Islet precursor cell (in vitro differentiated cells): ENCODE data around the gene SCFD2.

ENCODE experiments used
- DNase-seq: peaks from one replicate; pipeline ENCODE4 v3.0.0-alpha.2; 2018

SCFD2 gene

DNA sequence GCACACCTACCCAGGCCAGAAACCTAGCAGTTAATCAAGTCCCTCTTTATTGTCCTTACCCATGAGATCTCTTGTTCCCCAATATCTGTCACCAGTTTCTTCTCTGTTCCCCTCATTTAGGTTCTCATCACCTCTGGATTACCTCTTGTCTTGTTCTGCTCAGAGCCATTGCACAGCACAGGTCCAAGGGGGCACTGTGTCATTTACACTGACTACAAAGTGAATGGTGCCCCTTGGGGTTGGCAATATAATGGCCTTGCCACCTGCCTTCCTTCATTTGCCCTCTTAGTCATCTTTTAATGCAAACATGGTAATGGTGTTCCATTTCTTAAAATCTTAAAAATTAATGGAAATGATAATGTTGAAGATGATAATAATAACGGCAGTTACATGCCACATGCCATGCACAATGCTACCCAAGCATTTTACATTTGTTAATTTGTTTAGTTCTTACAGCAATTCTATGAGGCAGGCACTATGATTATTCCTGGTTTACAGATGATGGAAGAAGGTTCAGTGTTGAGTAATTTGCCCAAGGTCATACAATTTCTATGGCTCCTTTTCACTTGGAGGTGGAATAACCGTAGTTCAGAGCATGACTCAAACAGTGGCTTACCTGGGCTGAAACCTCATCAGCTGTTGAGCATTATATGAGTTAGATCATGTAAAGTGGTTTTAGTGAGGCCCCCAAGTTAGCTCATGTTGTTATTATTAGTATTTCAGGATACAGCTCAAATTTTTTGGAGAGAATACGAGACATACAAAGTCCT lies 385.9 kb downstream of the SCFD2 start:
- DNase-seq: no peak

DNA sequence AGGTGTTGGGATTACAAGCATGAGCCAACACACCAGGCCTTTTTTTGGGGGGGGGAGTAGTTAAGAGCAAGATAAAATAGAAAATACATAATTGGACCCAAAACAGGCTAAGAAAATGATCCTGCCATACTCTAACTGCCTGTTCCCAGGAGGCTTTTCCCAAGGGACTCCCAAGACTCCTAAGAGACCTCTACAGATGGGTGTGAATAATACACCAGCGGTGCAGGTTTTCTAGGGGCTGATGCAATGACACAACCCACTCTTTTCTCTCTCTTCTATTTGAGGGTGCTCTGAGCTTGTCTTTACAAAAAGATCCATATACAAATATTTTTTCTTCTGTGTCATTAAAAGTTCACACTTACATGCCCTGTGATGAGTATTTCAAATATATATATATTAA lies 386.8 kb downstream of the SCFD2 start:
- DNase-seq: no peak

DNA sequence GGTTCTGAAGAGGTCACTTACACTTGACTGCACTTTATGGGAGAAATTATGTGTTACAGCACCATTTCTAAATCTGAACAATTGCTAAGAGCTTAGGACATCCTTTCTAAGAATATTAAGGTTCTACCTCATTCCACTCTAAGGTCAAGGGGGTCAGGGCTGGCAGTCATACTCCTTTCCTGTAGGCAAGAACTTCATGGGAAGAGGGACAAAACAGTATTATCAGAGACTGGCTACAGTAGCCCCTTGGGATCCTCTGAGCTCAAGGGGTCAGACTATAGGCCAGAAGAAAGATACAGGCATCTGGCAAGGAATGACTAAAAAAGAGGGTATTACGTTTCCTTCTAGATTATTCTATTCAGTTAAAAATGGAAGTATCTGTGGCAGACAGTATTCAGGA lies 388.6 kb downstream of the SCFD2 start:
- DNase-seq: no peak

DNA sequence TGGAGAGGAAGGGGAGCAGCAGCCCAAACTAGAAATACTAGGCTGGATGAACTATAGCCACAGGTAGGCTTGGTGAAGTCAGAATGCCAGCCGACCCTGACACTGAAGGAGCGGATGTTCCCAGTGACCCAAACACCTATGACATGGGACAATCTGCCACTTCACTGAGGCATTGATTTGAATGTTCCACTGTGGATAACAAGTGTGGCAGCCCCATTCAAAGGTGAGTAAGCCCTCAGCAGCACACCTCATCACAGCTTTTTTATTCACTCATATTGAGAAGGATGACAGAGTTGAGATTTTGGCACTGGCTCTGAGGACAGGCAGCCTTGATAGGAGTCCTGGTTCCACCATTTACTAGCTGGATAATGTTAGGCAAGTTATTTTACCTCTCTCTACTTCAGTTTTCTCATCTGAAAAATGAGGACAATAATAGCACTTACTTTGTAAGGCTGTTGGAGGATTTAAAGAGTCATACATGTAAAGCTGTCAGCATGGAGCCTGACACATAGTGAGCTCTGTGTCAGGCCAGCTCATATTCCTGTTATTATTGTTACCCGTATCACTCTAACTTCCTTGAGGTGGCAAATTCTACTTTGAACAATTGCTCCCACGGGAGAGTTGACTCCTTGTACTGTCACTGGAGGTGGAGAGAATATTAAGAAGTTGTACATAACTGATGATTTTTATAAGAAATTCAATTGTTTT lies 389.2 kb downstream of the SCFD2 start:
- no peak for DNase-seq

DNA sequence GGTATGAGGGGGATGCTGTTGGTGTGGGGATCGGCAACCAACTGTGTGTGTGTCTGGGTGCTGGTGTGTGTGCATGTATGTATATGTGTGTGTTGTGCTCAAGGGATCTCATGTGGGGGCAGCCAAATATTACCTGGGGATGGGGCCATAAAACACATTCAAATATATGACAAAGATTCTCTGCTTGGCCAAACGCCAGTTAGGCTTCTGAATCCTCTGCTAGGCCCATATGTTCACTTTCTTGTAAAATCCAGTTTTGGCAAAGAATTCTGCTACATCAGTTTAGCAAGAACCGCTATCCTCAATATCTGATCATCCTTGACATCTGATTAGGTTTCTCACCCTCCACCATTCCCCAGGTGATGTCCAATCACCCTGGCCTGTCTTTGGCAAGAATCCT lies 397.2 kb downstream of the SCFD2 start:
- no peak for DNase-seq

DNA sequence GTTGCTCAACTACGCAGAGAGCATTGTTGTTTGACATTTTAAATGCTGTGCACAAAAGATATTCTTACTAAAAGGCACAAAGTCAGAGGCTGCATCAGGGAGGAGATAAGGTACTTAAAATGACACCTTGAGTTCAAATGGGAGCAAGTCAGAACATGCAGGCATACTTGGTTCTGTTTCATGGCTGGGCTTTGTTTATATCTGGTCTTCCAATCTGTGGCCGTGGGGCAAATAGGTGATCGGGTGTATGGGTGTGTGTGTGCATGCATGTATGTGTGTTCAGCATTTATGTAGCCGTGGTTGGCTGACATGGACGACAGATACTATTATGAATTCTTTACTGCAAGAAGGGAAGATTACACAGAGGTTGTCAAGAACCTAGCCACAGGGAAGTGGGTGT lies 397.6 kb downstream of the SCFD2 start:
- no peak for DNase-seq

DNA sequence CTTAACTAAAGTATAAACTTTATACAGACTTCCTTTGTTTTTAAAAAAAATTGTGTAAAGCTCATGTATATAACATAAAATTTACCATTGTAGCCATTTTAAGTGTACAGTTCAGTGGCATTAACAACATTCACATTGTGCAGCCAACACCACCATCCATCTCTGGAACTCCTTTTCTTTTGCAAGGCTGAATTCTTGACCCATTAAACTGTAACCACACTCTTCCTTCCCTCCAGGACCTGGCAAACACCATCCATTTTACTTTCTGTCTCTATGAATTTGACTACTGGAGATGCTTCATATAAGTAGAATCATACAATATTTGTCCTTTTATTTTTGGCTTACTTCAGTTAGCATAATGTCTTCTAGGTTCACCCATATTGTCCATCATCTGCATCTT lies 399.1 kb downstream of the SCFD2 start:
- DNase-seq: no peak

DNA sequence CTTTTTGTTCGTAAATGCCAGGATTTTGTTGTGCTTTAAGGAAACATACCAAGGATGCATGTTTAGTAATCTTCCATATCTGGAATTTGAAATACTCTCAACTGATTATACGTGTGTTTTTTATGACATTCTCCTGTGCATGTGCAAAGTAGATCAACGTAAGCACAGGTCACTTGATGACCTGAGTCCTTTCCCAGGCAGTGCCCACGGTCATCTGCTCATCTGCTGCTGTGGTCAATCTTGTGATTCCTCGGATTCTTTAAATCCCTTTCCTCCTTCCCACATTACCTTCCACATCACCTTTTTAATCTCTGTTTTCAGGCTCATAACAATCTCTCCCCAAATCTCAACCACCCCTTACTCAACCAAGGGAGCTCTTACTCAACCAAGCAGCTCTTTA lies 399.7 kb downstream of the SCFD2 start:
- no peak for DNase-seq

DNA sequence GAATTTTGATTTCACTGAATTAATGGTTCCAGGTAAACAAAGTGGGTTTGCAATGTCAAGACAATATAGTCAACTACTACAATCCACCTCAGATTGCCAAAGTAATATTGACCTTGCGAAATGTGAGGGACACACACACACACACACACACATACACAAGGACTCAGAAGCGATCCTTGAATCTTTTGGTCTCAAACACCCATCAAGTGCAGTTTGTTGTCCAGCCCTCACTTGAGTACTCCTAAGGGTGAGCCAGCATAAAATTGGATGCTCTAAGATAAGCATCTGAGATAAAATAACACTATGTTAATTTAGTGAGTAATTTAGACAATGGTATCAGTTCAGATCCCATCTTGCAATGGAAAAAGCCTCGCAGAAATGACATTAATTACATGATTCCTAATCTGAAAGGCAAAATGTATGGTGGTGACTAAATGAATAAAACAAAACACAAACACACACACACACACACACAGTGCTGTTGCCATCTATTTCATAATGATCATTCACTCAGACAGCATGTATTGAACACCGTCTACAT lies 401.2 kb downstream of the SCFD2 start:
- no peak for DNase-seq

DNA sequence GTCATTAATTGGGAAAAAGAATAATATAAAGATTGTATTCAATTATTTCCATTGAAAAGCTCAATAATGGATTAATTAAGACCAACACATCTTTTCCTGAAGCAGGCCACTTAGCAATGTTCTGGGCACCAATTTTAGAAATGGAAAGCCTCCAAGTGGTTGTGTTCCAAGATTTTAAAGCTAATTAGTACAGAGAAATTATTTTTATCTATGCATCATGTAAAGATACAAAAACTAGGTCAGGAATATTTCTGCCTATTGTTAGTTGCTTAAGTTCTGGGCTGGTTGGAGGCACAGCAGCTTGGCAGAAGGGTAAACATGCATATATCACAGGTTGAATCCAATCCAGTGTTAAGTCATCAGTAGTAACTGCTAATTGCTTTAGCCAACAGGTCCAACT lies 401.9 kb downstream of the SCFD2 start:
- no peak for DNase-seq

DNA sequence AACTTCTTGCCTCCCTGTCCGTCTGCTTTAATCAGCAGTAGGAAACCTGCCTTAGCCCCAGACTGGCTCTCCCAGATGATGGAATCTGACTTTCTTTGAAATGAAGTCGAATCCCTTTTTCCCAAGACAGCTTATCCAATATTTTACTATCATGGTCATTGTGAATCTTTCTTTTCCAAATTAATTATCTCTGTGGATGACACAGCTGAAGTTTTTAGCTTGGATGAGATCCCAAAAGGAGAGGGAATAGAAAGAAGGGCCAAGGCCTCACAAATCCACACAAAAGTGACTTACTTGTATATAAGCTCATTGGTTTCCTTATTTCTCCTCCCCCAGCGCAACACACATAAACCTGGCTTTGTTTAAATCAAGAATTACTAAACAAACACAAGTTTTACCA lies 403.1 kb downstream of the SCFD2 start:
- no peak for DNase-seq

DNA sequence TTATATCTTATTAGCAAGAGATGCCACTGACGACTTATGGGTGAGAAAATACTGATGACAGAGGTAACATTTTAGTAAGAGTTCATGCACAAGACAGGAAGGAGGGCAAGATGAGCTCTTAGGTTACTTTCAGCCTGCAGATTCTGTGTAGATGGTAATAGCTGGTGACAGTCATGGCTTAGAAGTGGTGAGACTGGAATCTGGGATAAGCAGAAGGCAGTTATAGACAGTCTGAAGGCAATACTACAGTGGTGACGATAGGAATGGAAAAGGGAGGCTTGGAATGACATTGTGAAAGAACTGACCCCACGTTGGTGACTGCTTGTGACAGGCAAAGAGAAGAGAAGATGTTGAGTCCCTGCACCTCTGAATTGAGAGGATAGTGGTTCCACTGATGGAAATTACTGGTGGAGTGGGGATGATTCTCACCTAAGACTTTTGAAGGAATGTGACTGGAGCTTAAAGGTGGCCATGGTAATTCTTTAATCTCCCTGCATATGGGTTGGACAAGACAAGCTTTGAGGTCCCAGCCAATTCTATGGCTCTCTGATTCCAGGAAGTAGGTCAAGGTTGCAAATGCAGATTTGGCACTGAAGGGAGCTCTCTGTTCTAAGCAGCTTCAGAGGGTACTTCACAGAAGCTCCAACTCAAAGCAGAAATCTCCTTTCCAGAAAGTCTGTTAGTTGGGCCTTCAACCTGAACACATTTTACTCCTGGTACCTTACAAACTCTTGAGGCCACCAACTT lies 404.0 kb downstream of the SCFD2 start:
- no peak for DNase-seq

DNA sequence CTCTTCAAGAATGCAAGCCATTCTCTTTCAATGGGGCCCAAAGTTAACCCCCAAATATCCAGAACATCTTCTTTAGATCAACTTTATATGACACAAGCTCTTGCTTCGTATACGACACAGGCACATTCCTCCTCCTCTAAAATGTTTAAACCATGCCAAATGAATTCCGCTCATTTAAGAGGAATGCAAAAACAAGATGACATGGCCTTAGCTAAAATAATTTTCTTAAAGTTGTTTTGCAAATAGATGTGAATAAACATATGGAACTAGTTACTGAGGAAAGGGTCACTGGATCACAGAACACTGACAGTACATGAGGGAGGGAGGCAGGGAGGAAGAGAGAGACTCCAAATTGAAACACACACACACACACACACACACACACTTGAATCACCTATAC lies 406.3 kb downstream of the SCFD2 start:
- DNase-seq: no peak

DNA sequence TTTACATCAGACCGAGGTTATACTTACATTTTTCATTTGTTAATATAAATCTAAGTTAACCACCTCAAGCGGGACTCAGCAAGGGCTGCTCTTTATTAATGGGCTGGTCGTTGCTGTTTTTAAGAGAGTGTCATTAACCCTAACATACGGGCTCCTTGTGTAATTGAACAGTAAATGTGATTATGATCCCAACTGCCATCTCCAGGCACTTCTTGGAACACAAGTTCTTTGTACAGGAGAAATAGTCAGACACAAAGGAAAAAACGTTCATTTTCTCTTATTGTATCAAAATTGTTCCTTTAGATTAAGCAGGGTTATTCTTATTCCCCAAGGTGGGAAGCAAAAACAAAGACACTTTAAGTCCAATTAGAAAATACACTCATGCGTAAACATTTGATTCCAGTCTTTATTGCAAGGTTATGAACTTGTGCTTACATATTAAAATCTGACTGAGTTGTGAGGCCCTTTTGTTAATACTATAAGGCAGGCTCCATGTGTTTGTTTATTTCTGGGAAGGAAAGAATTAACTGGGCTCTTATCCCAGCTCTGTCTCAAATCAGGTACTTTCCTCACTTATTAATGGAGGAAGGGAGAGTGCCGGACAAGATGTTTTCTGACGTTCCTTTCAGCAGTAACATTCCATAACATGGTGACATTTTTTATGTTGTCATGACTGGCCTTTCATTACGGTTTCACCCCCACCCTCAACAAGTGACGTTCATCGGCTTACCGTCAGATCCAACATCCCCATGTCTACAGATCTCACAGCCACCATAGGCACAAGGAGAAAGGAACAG lies 407.8 kb downstream of the SCFD2 start:
- no peak for DNase-seq

DNA sequence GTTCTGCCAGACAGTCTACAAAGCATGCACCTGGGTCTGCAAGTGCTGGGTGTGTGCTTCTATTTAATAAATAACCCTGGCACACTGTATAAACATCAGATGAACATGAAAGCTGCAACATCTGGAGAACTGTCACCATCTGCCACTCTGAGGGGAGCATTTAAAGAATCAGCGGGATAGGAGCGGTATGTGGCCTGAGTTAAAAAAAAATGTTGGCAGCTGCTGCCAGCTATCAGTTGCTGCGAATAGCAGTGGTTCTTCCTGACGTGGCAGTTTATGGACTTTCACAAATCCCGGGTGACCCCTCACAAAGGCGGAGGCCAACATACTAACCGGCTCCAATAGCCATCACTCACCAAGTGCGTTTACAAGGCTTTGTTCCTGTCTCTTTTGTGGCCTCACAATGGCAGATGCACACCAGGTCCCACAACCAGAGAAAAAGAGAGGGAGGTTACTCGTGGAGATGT lies 408.6 kb downstream of the SCFD2 start:
- no peak for DNase-seq

DNA sequence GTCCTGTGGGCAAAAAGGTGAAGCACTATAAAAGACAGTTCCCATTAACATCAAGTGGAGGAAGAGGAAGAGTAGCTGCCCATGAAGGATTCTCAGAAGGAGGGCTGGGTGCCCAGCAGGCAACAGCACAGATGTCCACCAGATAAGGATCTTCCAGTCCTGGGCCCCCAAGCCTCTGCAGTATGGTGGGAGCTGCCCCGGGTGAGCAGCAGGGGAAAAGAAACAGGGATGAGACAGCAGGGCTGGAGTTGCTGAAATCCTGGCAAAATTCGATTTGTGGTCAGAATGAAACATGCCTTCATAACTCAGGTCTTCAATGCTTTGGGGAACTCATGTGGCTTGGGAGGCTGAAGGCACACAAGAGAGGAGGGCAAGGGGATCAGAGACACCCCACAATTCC lies 409.2 kb downstream of the SCFD2 start:
- DNase-seq: no peak

DNA sequence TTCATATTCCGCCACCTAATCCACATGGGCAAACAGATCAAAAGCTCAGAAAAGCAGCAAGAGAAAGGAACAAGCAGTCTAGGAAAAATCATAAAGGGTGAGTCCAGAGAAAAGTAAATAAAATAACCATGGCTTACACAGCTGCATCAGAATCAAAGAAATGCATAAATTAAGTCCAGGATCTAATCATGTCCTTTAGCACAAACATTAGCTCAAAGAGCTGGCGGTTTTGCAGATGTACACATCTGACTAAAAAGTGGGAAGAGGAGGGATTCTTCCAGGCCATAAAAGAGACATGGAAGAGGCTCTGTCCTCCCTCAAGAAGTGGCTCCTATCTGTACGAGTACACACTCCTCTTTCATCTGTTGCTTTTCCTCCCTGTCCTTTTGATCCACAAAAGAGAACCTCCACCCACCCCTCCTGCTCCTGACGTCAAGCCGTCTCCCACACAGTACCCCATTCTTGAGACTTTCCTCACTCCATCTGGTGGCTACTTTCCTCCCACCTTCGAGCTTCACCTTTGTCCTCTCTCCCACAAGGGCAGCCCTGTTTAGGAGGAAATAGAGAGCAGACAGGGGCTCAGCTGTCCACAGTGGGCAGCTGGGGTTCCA lies 411.2 kb downstream of the SCFD2 start:
- no peak for DNase-seq

DNA sequence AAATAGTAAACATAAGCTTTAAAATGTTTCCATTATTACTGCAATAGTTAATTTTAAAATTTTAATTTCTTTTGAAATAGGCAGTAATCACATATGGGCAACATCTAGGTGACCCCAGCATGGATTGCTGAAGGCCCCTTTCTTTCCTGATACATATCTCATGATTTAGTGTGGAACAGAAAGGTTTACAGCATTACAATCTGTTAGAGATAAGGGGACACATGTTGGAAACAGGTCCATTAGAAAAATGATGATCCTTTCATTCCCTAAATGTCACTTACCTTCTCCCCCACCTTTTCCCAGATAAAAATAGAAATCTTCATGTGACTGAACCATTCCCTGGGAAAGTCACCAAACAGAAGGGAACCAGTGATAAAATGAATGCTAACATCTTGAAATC lies 413.3 kb downstream of the SCFD2 start:
- no peak for DNase-seq

DNA sequence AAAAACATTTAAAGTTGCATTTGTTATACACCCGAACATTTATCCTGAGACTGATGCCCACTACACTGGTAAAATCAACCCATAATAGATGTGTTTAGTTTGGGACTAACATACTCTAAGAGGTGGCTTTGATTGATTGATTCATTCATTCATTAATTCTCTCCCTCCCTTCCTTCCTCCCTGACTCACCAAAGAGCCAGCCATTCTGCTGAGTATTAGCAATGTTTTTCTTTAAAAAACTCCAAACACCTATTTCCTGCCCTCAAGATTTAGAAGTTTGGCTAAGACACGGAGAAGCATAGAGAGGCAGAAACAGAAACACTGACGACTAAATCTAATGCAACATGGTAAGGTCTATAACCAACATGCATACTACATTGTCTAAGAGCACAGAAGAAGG lies 414.8 kb downstream of the SCFD2 start:
- DNase-seq: no peak

DNA sequence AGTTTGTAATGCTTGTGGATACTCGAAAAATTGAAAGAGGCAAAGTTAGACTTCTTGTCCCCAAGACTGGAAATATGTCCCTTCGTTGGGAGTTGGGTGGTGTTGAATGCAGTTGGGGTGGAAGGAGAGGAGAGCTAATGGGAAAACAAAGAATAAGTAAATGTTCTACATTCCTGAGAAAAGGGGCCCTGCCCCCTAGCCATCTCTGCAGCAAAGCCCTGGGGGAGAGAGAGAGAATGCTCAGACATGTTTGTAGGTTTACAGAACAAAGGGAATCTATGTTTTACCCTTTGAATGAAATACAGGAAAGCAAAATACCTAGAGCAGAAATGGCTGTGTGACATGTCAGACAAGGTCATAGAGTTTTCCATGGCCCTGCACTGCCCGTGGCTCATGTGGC lies 415.6 kb downstream of the SCFD2 start:
- DNase-seq: peak; percentile 63

DNA sequence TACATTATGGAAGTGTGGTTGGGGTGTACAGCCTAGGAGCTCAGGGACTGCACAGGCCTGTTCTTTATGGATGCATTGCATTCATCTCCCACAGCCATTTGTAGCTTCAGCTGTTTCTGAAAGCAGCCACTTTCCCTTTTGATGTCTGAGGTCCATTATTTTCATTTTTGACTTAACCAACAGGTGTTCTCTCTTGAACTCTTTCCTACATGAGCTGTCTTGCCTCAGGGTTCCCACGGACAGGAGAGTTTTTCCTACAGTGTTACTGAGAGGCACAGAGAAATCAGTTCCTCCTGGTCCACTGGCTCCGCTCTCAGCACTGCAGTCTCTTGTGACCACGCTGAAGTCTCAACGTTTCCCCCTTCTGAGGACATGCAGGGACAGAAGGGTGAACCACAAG lies 416.5 kb downstream of the SCFD2 start:
- no peak for DNase-seq

DNA sequence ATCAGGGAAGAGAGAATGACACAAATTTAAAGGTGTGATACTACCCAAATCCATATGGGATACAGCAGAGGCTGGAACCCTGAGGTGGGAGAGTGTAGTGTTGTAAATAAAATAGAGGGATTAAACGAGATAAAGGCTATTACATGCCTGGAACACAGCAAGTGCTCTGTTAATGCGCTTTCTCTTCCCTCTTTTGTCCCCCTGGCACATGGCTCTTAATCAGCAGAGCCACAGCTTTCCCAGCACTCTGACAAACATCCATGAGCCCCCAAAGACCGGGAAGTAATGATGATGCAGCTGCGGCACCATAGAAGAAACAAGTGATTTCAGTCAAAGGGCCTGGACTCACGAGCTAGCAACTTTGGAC lies 417.8 kb downstream of the SCFD2 start:
- no peak for DNase-seq
